Skin of body (tissue), 2 donors: ENCODE results near the gene SOX2. TPM values are rescaled to one million over a fixed set of nuclear protein-coding genes. Genes with fewer than 3 reads are reported as not detected.
A peak's percentile ranks its signal among the peaks of the same experiment; 100 is the strongest.

Experiments used
- DNase-seq: peaks from one replicate; lab custom pipeline; 2025; lab: John Stamatoyannopoulos, UW
- total RNA-seq: library from RNA; depleted of rRNA; stranded (reverse); fragments of >200 nt; gene quantifications from one replicate; pipeline ENCODE4 v1.2.3, GENCODE V29; 2014

Gene SOX2
- total RNA-seq, 1 donor from 2014 or later: 1.9 TPM

DNA sequence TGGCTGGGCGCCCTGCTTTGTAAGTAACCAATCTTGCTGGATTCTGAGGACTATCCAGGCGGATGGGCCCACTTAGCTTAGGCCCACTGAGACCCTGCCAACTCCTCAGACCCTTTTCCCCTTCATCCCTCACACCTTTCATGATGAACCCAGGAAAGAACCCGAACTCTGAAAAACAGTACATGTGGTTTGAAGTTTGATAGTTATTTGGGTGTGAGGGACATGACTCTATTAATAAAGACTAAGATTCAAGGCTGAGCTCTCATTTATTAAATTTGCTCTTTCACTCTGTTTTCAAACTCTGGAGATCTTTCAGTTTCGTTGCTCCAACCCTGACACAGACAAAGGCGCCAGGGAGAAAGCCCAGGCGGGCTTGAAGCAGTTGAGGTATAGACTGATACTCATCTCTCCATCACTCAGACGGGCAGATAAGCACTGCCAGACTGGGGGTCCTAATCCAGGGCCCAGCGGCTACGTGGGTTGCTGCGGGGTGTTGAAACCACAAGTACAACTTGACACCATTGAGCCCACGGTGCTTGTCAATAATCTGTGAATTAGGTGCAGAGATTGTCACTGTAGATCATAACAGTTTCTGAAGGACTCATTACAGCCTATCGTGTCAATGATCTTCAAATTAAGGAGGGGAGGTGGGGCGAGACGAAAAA is 7.2 kb upstream of the SOX2 start:
- no peak for DNase-seq

DNA sequence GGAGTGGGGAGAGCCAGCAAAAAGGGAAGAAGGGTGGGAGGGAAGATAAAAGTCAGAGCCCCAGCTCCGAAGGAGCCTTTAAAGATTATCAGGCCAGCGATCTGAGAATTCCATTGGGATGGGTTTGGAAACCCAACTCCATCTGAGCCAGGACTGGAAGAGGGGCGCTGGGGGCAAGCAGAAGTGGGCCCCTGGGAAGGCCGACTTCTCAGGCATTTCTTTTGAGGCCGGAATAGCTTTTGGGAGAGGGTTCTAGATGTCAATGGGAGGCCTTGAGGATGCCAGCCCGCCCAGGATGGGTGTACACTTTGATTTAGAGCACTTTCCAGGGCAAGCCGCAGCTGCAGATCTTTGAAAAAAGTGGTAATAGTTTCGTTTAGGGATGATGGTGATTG is 6.6 kb upstream of the SOX2 start:
- no peak for DNase-seq

DNA sequence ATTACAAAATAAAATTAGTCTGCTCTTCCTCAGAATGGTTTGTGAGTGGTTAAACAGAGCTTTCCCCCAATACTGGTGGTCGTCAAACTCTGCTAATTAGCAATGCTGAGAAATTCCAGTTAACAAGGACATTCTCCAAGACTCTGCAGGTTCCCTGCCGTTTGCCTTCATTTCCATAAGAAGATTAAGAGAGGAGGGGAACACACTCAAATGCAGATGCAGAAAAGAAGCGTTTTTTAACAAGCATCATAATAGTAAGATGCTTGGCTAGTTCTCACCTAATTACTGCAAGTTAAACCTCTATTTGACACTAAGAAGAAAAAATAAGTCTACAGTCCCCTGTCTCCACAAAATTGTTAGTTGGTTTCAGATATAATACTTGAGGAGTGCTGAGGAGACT is 3.7 kb upstream of the SOX2 start:
- no peak for DNase-seq

DNA sequence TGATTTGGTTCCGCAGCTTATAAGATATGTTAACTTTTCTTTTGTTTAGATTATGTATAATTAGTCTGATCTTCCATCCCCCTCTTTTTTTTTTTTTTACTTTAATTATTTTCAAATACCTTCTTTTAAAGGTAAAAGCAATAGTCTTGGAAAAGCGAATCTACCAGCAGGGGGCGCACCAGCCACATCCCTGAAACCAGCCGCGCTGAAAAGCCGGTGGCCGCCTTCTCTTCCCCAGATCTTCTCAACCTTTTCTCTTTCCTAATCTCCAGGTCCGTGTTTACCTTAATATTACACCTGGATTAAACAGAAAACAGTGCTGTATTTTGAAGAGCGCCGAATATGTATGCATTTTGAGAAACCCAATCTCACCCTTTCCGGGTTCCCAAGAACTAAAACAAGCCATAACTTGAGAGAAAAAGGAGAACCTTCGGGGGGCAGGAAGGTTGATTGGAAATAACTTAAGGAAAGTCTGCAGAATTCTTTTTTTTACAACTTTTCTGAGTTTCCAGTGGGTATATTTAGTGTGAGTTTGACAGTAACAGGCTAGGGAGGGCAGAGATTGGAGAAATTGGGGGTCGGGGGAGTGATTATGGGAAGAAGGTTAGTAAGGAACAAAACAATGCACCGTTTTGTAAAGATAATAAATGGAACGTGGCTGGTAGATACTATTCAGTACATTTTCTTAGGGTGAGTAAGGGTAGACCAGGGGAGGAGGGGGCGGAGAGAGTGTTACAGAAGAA is 2.0 kb upstream of the SOX2 start:
- peak; percentile 36 for DNase-seq

DNA sequence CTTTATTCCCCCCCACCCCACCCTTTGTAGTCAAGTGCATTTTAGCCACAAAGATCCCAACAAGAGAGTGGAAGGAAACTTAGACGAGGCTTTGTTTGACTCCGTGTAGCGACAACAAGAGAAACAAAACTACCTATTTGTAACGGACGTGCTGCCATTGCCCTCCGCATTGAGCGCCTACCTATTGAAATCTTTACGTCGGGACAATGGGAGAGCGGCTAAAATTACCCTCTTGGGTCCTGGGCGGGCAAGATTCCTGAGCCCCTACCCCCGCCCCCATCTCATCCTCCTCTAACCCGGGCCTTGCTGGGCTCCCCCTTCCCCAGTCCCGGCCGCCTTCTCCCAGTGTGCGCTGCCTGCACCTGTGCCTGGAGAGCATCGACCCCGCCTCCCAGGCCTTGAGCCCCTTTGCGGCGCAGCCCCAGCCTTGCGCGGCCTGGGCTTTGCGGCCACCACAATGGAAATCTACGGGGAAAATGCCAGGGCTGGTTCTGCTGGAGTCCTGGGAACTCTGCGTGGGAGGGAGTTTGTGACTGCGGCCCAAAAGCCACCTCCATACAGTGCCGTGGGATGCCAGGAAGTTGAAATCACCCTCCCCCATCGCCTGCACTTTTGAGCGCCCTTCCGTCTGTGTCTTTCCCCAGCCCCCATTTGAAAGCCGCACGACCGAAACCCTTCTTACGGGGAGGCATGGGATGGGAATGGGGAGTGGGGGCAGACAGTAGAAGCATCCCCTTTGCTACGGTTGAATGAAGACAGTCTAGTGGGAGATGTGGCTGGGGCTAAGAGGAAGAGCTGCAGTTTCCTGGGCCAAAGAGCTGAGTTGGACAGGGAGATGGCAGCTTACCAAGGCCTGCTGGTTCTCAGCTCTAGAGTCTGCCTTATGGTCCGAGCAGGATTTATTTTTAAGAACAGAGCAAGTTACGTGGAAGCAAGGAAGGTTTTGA is 1.1 kb upstream of the SOX2 start:
- no peak for DNase-seq

DNA sequence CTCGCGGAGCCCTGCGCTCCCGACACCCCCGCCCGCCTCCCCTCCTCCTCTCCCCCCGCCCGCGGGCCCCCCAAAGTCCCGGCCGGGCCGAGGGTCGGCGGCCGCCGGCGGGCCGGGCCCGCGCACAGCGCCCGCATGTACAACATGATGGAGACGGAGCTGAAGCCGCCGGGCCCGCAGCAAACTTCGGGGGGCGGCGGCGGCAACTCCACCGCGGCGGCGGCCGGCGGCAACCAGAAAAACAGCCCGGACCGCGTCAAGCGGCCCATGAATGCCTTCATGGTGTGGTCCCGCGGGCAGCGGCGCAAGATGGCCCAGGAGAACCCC is 464 bp downstream of the SOX2 start:
- DNase-seq: no peak

DNA sequence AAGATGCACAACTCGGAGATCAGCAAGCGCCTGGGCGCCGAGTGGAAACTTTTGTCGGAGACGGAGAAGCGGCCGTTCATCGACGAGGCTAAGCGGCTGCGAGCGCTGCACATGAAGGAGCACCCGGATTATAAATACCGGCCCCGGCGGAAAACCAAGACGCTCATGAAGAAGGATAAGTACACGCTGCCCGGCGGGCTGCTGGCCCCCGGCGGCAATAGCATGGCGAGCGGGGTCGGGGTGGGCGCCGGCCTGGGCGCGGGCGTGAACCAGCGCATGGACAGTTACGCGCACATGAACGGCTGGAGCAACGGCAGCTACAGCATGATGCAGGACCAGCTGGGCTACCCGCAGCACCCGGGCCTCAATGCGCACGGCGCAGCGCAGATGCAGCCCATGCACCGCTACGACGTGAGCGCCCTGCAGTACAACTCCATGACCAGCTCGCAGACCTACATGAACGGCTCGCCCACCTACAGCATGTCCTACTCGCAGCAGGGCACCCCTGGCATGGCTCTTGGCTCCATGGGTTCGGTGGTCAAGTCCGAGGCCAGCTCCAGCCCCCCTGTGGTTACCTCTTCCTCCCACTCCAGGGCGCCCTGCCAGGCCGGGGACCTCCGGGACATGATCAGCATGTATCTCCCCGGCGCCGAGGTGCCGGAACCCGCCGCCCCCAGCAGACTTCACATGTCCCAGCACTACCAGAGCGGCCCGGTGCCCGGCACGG is 991 bp downstream of the SOX2 start:
- no peak for DNase-seq

DNA sequence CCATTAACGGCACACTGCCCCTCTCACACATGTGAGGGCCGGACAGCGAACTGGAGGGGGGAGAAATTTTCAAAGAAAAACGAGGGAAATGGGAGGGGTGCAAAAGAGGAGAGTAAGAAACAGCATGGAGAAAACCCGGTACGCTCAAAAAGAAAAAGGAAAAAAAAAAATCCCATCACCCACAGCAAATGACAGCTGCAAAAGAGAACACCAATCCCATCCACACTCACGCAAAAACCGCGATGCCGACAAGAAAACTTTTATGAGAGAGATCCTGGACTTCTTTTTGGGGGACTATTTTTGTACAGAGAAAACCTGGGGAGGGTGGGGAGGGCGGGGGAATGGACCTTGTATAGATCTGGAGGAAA is 1.5 kb downstream of the SOX2 start:
- no peak for DNase-seq

DNA sequence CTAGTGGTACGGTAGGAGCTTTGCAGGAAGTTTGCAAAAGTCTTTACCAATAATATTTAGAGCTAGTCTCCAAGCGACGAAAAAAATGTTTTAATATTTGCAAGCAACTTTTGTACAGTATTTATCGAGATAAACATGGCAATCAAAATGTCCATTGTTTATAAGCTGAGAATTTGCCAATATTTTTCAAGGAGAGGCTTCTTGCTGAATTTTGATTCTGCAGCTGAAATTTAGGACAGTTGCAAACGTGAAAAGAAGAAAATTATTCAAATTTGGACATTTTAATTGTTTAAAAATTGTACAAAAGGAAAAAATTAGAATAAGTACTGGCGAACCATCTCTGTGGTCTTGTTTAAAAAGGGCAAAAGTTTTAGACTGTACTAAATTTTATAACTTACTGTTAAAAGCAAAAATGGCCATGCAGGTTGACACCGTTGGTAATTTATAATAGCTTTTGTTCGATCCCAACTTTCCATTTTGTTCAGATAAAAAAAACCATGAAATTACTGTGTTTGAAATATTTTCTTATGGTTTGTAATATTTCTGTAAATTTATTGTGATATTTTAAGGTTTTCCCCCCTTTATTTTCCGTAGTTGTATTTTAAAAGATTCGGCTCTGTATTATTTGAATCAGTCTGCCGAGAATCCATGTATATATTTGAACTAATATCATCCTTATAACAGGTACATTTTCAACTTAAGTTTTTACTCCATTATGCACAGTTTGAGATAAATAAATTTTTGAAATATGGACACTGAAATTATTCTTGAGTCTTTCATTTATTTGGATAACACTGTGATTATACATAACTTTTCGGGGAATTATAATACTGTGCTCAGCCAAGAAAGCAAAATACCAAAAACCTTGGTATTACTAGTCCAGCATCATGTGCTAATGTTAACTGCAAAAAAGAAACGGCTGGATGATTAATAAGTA is 2.2 kb downstream of the SOX2 start:
- DNase-seq: no peak

DNA sequence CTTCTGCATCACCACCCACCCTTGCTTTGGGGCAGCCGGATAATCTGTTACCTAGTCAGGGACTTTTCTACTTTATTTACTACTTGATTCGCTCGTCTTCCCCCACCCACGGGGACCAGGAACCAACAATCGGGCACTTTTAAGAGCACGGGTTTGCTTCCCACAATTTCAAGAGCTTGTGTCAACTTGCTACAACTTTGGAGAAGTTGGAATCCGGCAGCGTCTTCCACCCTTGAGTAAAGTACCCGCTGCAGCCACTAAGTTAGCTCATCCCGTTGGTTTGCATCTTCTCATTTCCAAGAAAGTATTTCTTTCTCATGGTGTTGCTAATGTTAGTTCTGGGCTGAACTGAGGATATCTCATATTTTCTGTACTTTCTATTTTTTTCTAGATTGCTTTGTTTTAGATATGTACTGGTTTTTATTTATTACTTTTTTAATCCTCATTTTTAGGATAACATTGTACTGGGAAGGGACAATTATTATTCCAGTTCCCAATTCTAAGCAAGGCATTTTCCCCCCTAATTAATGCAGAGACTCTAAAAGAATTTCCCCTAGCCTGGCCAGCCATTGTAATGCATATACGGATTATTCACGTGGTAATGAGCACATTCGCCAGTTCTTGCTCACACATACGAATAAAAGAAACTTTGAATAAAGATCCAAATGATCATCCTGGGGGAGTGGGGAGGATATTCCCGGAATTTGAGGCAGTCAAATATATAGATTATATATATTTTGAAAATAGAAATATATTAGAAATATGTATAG is 4.0 kb downstream of the SOX2 start:
- DNase-seq: no peak

DNA sequence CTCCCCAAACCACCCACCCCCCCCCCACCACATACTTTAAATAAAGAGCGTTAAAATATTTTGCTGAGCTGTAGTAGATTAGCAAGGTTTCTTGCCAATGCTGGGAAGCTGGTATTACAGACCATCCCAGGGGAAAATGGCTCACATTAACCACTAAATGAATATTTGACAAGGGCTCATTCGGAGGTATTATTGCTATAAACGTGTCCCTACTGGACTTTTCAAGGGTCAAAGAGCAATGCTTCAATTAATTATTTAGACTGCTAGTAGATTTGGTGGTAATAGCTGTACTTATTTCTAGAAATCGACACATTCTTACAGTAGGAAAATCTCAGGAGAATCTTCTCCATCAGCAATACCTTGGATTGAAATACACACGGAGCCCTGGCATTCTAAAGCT is 5.2 kb downstream of the SOX2 start:
- DNase-seq: no peak

DNA sequence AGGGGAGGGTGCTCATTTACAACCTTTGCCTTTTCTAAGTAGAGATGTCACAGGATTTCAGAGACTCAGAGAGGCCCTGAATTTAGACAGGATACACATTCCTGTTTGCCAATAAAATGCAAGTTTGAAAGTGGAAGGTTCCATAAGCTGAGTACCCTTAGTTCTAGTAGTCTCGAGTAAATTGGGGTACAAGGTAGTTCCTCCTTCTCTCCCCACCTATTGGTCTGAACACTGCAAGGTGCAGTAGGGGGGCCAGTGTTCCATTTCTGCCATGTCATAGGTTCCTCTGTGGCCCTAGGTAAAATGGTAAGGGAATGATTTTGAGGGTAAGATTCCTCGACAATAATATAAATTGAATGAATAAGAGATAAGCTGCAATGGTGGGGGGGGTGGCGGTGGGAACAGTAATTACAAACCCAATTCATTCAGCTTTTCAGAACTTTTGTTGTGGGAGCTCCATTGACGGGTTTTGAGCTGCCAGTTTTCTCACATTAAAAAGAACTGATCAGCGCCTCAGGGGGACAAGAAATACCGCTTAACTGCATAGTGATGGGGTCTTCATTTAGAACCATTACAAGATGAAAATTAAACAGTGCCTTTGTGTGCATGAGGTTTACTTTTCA is 5.9 kb downstream of the SOX2 start:
- no peak for DNase-seq

DNA sequence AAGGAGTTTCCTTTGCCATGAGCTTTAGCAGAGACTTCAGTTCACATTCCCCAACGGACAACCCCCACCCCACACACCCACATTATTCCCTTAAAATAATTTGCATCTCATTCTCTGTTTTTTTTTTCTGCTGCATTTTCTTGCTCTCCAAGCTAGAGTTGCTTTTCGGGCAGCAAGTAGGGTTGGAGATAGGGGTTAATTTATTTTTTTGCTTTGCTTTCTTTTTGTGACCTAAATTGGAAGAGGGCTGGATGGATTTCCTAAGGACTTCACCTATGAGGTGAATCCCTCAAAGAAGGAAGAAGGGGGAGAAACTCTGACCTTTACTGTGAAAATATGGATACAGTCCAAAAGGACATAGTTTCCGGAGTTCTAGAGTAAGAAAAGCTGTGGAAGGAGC is 6.6 kb downstream of the SOX2 start:
- DNase-seq: no peak

DNA sequence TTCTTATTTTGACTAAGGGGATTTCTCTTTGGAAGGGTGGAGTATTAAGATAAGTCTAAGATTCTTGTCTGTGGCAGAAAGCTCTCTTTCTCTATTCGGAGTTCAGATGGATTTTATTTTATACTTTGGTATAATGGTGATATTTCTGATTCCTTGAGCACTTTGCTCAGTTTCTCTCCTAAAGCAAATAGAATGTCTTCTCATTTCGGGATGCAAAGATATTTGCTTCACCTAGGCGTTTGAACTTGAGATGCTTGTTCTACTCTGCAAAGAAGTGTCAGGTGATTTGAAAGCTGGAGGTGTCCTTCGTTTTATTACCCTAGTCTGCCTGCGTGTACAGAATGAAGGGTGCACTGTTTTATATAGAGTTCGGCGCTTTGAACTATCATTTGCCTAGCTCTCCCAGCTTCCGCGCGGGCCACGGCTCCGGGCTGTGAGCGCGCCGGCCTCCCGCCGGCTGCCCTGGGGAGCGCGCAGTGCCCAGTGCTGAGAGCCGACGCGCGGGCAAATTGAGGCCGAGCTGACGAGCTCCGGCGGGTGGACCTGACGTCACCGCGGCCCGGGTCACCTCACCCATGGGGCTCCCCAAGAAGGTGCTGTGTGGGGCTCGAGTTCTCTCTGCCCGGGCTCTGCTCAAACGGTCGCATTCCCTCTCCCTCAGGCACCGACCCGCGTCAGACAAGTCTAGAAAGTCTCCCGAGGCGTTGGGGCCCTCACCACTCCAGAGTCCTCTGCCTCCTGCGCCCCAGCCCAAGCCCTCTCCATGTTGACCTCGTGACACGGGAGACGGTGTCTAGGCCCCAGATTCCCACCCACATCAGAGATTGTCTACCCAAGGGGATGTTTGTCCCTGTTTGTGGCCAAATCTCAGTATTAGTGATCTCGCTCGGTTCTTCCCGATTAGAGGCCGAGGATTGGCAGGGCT is 7.5 kb downstream of the SOX2 start:
- no peak for DNase-seq

DNA sequence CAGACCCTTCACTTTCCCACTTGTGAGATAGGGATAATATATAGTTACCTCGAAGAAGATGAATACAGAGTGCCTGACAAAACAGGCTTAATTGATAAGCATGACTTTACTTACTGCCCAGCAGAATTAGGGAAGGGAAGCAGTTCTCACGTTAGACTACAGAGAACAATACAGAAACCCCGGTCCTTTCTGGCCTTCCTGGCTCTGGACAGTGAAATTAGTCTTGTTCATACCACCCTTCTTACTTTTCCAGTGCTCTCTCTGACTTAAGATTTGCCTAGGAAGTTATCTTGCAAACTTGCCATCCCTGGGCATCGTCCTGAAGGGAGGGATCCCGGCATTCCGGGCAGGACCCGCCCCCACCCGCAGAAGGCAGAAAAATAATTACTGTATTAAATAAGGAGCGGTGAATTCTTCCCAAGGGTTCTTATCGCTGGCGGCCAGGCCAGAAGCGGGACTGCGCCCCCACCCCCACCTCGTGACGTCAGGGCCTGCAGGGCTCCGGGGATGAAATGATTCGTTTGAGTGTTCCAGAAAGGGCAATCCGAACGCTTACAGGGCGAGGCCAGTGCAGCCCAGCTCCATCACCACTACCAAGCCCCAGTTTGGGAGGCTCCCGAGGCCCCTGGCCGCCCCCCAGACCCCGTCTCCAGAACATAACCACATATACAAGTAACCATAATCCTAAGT is 8.4 kb downstream of the SOX2 start:
- DNase-seq: no peak

DNA sequence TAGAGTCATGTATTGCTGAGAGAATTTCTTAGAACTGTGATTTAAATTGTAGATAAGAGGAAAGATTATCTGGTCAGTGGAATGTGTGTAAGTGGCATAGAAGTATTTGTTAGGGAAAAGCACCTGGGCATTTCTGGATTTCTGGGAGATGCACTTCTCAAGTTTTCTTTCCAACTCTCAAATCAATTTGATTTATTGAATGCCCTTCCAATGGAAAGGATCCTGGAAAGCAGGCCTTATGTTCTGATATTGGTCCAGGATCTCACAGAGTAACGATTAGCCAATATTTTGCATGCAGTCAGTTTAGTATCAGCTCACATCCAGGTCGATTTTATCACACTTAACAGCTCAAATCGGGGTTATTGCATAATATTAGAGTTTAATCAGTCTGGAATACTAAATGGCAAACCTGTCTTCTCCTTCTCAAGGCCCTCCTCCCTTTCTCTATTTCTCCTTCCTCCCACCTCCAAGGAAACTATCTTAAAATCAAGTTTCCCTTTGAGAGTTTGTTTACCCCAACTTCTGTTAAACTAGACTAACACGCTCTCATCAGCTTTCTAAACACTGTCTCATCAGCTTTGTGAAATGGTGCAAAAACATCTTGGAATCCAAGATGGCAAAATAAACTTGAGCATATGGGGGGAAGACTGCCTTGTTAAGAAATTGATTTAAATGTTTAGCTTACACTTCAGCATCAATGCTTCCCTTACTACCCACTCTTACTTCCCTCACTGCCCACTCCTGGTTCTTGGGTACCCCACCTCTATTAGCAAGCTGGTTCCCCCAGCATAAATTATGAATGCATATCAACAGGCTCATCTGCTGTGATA is 9.5 kb downstream of the SOX2 start:
- no peak for DNase-seq

DNA sequence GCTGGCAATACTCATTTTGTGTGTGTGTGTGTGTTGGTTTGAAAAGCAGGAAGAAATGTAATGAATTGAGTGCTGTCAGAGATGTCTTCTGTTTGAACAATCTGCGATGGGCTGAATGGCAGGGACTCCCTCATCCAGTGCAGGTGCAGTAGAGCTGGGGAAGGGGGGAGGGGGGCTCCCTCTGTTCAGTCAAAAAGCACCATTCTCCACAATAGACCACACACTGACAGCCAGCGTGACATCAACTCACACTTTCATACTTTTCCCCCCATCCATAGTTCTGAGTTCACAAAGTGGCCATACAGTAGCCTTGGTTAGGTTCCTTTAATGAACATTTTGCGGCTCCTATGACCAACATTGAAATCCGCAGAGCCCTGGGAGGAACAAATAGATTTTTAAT is 10.4 kb downstream of the SOX2 start:
- DNase-seq: no peak
